HG02938 (cell line): Measurements from ENCODE around the gene SNAP23.

ENCODE experiments used
- ATAC-seq: cut with Tn5 transposase; IDR thresholded peaks from one replicate; pipeline ENCODE4 v1.9.1; 2021; ENCODE audit warnings: mild to moderate bottlenecking, moderate library complexity; ENCODE audit not compliant: unreplicated experiment

The SNAP23 gene

GRCh38 chr15:42494998-42495360, 455 bp upstream of the SNAP23 start:
- no peak for ATAC-seq

GRCh38 chr15:42498212-42499068, 3.0 kb downstream of the SNAP23 start:
- no peak for ATAC-seq

GRCh38 chr15:42499858-42500609, 4.6 kb downstream of the SNAP23 start:
- no peak for ATAC-seq

GRCh38 chr15:42502477-42502876, 7.0 kb downstream of the SNAP23 start:
- ATAC-seq, result no peak

GRCh38 chr15:42503825-42504224, 8.4 kb downstream of the SNAP23 start:
- ATAC-seq, result no peak

GRCh38 chr15:42504631-42505030, 9.2 kb downstream of the SNAP23 start:
- ATAC-seq, result no peak

GRCh38 chr15:42507514-42507913, 12.1 kb downstream of the SNAP23 start:
- ATAC-seq, result no peak

GRCh38 chr15:42508263-42508690, 12.8 kb downstream of the SNAP23 start:
- no peak for ATAC-seq

- ATAC-seq, result no peak
Observed at GRCh38 chr15:42510258-42511006, 15.0 kb downstream of the SNAP23 start.

GRCh38 chr15:42511007-42511391, 15.6 kb downstream of the SNAP23 start:
- no peak for ATAC-seq

- no peak for ATAC-seq
Observed at GRCh38 chr15:42523331-42523730, 27.9 kb downstream of the SNAP23 start.

GRCh38 chr15:42528970-42529369, 33.5 kb downstream of the SNAP23 start:
- ATAC-seq, result no peak

GRCh38 chr15:42533246-42533645, 37.8 kb downstream of the SNAP23 start:
- ATAC-seq, result no peak

GRCh38 chr15:42544853-42545629, 49.6 kb downstream of the SNAP23 start:
- no peak for ATAC-seq

- ATAC-seq, result peak; percentile 7
Observed at GRCh38 chr15:42547918-42548248, 52.4 kb downstream of the SNAP23 start.

- peak; percentile 73 for ATAC-seq
Observed at GRCh38 chr15:42548249-42549031, 53.0 kb downstream of the SNAP23 start, which contains the start of the genes HAUS2 and LRRC57. Gene HAUS2 (plus strand): TSS chr15:42548838. CDS start chr15:42548873, 35 bp downstream. Gene LRRC57 (minus strand): TSS chr15:42548793. CDS start chr15:42548434, 359 bp downstream.

GRCh38 chr15:42549032-42549491, 53.6 kb downstream of the SNAP23 start:
- peak; percentile 31 for ATAC-seq

GRCh38 chr15:42549741-42550392, 54.4 kb downstream of the SNAP23 start:
- no peak for ATAC-seq

GRCh38 chr15:42553554-42553953, 58.1 kb downstream of the SNAP23 start:
- ATAC-seq, result no peak
